ENCODE data around the gene ARL9. TPM values are rescaled to one million over a fixed set of nuclear protein-coding genes. Genes with fewer than 3 reads are reported as not detected.

The ARL9 gene
- total RNA-seq, 2 experiments from 2014 or later: 0.17 TPM; not detected in 1

DNA sequence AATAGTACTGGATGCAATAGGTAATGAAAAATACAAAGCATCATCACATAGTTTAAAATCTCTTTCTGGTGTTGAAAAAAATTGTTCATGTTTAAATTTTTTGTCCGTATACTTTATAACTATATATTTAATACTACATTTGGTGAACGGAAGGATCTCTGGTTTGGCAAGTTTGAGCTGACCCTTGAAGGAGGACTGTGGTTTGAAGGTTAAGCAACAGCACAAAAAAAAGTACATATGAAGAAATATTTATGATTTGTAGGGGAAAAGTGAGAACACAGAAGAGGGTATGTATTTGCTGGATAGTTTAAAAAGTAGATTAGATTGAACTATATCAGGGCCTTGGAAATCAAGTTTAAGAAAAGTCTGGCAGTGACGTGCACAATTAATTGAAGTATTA is 24.9 kb upstream of the ARL9 start:
- Histone ChIP-seq H3K4me3 (ENCODE audit: low read length) (no peak overlapping the region), H3K4me1 (ENCODE audit: insufficient read depth, low read length) (no peaks in the 10 kb centered on the region), H3K36me3 (ENCODE audit: insufficient read depth, low read length) (peaks cover 87% of the 10 kb centered on the region), H3K27ac (ENCODE audit: low read depth in 1 of 2, low read length in 2 of 2) (no peak overlapping the region), H3K27me3 (ENCODE audit: control insufficient read depth in 1 of 2, insufficient read depth in 2 of 2, low read length in 2 of 2) (no peaks in the 10 kb centered on the region), H3K9me3 (ENCODE audit: control insufficient read depth in 1 of 2, insufficient read depth in 1 of 2, low read length in 2 of 2) (no peaks in the 10 kb centered on the region)
- intact Hi-C loops (cut with DNase I, micrococcal nuclease): loop anchor here in 1 of 2 experiments (10.0 kb wide), 1 partner anchor 544 kb away; no protein-coding TSS in a partner anchor
- TF ChIP-seq CTCF (IDR thresholded peaks at IDR 0.05): no peak
- ATAC-seq (ENCODE audit: poor library complexity): no peak
- ChIA-PET POLR2A (interaction anchor here (0.7 kb wide), 1 partner anchor 588 kb away, joined by 3 read pairs; no protein-coding TSS in a partner anchor), CTCF (no interaction called here)
- Mint-ChIP-seq H3K36me3 (ENCODE audit: low read depth) (peaks cover 90% of the 10 kb centered on the region), H3K27ac (no peak overlapping the region), H3K27me3 (no peaks in the 10 kb centered on the region), H3K4me3 (no peak overlapping the region), H3K4me1 (ENCODE audit: low read depth) (no peaks in the 10 kb centered on the region), H3K9me3 (no peaks in the 10 kb centered on the region)
- no peak for DNase-seq

DNA sequence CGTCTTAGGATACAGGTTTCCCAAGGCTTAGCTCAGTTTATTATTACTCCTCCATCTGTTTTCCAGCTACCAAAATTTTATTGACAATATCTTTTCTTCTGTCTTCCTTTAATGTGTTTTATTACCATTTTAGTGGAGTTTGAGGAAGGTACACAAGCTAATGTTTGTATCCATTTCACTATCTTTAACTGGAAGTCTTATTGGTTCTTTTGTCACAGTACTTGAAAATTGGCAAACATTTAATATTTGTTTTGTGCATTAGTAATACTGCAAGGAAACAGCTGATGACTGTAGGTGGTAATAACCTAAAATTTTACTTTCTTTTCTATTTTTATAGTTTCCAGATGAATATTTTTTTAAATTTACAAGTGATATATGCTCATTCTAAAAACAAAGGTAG is 9.3 kb upstream of the ARL9 start:
- Histone ChIP-seq H3K9me3 (ENCODE audit: control insufficient read depth in 1 of 2, insufficient read depth in 1 of 2, low read length in 2 of 2) (no peaks in the 10 kb centered on the region), H3K36me3 (ENCODE audit: insufficient read depth, low read length) (peaks cover 63% of the 10 kb centered on the region), H3K4me1 (ENCODE audit: insufficient read depth, low read length) (no peaks in the 10 kb centered on the region), H3K4me3 (ENCODE audit: low read length) (no peak overlapping the region), H3K27me3 (ENCODE audit: control insufficient read depth in 1 of 2, insufficient read depth in 2 of 2, low read length in 2 of 2) (no peaks in the 10 kb centered on the region), H3K27ac (ENCODE audit: low read depth in 1 of 2, low read length in 2 of 2) (no peak overlapping the region)
- no peaks in the 10 kb centered on the region for H3K27me3 Mint-ChIP-seq
- ChIA-PET POLR2A (interaction anchor here (0.9 kb wide), 1 partner anchor 12 kb away, joined by 3 read pairs; no protein-coding TSS in a partner anchor), CTCF (no interaction called here)
- H3K4me1 Mint-ChIP-seq (ENCODE audit: low read depth): no peaks in the 10 kb centered on the region
- H3K27ac Mint-ChIP-seq: no peak overlapping the region
- H3K4me3 Mint-ChIP-seq: no peak overlapping the region
- intact Hi-C loops (cut with DNase I, micrococcal nuclease): no loop called here
- DNase-seq: no peak
- ATAC-seq (ENCODE audit: poor library complexity): no peak
- H3K36me3 Mint-ChIP-seq (ENCODE audit: low read depth): peaks cover 89% of the 10 kb centered on the region
- H3K9me3 Mint-ChIP-seq: no peaks in the 10 kb centered on the region
- TF ChIP-seq CTCF (IDR thresholded peaks at IDR 0.05): no peak

DNA sequence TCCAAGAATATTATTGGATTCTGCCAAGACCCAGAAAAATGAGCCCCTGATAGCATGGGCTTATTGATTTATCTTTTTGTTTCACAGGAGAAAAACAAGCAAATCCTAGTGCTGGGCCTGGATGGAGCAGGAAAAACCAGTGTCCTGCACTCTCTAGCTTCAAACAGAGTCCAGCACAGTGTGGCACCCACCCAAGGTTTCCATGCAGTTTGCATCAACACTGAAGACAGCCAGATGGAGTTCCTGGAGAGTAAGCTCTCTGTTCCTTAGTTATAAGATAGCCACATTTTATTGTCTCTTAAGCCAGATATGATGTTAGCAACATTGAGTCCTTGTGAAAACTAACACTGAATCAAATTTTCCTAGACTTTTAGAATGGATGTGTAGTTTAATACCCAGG is 5.5 kb downstream of the ARL9 start:
- no peak for ATAC-seq (ENCODE audit: poor library complexity)
- peaks cover 4% of the 10 kb centered on the region for H3K4me1 Mint-ChIP-seq (ENCODE audit: low read depth)
- DNase-seq: no peak
- Histone ChIP-seq H3K4me1 (ENCODE audit: insufficient read depth, low read length) (peaks cover 4% of the 10 kb centered on the region), H3K27ac (ENCODE audit: low read depth in 1 of 2, low read length in 2 of 2) (no peak overlapping the region), H3K9me3 (ENCODE audit: control insufficient read depth in 1 of 2, insufficient read depth in 1 of 2, low read length in 2 of 2) (no peaks in the 10 kb centered on the region), H3K36me3 (ENCODE audit: insufficient read depth, low read length) (no peaks in the 10 kb centered on the region), H3K27me3 (ENCODE audit: control insufficient read depth in 1 of 2, insufficient read depth in 2 of 2, low read length in 2 of 2) (peaks cover 0 to 4% of the 10 kb centered on the region in 2 experiments), H3K4me3 (ENCODE audit: low read length) (no peak overlapping the region)
- H3K4me3 Mint-ChIP-seq: no peak overlapping the region
- POLR2A ChIA-PET: no interaction called here
- no peaks in the 10 kb centered on the region for H3K27me3 Mint-ChIP-seq
- CTCF ChIA-PET: no interaction called here
- TF ChIP-seq CTCF (IDR thresholded peaks at IDR 0.05): no peak
- intact Hi-C loops (cut with DNase I, micrococcal nuclease): no loop called here
- no peaks in the 10 kb centered on the region for H3K36me3 Mint-ChIP-seq (ENCODE audit: low read depth)
- H3K9me3 Mint-ChIP-seq: no peaks in the 10 kb centered on the region
- H3K27ac Mint-ChIP-seq: no peak overlapping the region

All from CD4-positive, alpha-beta T cell (primary cell).